Astrocyte (in vitro differentiated cells and primary cell): ENCODE data around the gene DDN. TPM values are rescaled to one million over a fixed set of nuclear protein-coding genes. Genes with fewer than 3 reads are reported as not detected.

Experiments
- DNase-seq: peaks from one replicate; pipeline ENCODE4 v3.0.0-alpha.2; 2010; ENCODE audit warnings: low read depth
- FAIRE-seq: peaks from 2 replicates; lab custom pipeline; 2011; peaks lifted over from hg19 to GRCh38; lab: Jason Lieb, UNC
- H2AFZ ChIP-seq: 2 replicates; pipeline ENCODE4 v1.6.0; 2012; ENCODE audit warnings: low read depth, low read length, inconsistent platforms
- H3K27ac ChIP-seq: 2 replicates; pipeline ENCODE4 v1.5.1; 2011; ENCODE audit warnings: low read depth, low read length, inconsistent platforms
- H3K27me3 ChIP-seq: 2 replicates; pipeline ENCODE4 v1.6.0; 2011; ENCODE audit warnings: low read length, inconsistent platforms; ENCODE audit not compliant: insufficient read depth
- H3K36me3 ChIP-seq: 2 replicates; pipeline ENCODE4 v1.5.1; 2011; ENCODE audit warnings: low read length, inconsistent platforms; ENCODE audit not compliant: insufficient read depth
- H3K4me1 ChIP-seq: 2 replicates; pipeline ENCODE4 v1.5.1; 2011; ENCODE audit warnings: low read length, inconsistent platforms; ENCODE audit not compliant: insufficient read depth
- H3K4me2 ChIP-seq: 2 replicates; pipeline ENCODE4 v1.6.0; 2012; ENCODE audit warnings: low read length, inconsistent platforms
- H3K4me3 ChIP-seq: 2 replicates; pipeline ENCODE4 v1.5.1; 2011; ENCODE audit warnings: low read depth, mild to moderate bottlenecking, low read length, inconsistent platforms; ENCODE audit not compliant: insufficient read depth
- H3K79me2 ChIP-seq: 2 replicates; pipeline ENCODE4 v1.6.0; 2012; ENCODE audit warnings: mild to moderate bottlenecking, low read length, inconsistent platforms; ENCODE audit not compliant: insufficient read depth
- H3K9ac ChIP-seq: 2 replicates; pipeline ENCODE4 v1.6.0; 2012; ENCODE audit warnings: mild to moderate bottlenecking, low read length, inconsistent platforms
- H3K9me3 ChIP-seq: 2 replicates; pipeline ENCODE4 v1.5.1; 2012; ENCODE audit warnings: low read depth, mild to moderate bottlenecking, low read length, inconsistent platforms; ENCODE audit not compliant: insufficient read depth
- H4K20me1 ChIP-seq: 2 replicates; pipeline ENCODE4 v1.6.0; 2012; ENCODE audit warnings: low read length, inconsistent platforms; ENCODE audit not compliant: insufficient read depth
- H3K27ac Mint-ChIP-seq: one replicate; pipeline ENCODE4 v1.8.0; 2021; ENCODE audit warnings: mild to moderate bottlenecking, mixed read lengths; ENCODE audit not compliant: unreplicated experiment
- H3K27me3 Mint-ChIP-seq: one replicate; pipeline ENCODE4 v1.8.0; 2021; ENCODE audit warnings: low read depth, mixed read lengths; ENCODE audit not compliant: unreplicated experiment
- H3K36me3 Mint-ChIP-seq: one replicate; pipeline ENCODE4 v1.8.0; 2021; ENCODE audit warnings: low read depth, mixed read lengths; ENCODE audit not compliant: unreplicated experiment
- H3K4me1 Mint-ChIP-seq: one replicate; pipeline ENCODE4 v1.8.0; 2021; ENCODE audit warnings: low read depth, mixed read lengths; ENCODE audit not compliant: unreplicated experiment
- H3K4me3 Mint-ChIP-seq: one replicate; pipeline ENCODE4 v1.8.0; 2021; ENCODE audit warnings: mild to moderate bottlenecking, moderate library complexity, mixed read lengths; ENCODE audit not compliant: unreplicated experiment
- H3K9me3 Mint-ChIP-seq: one replicate; pipeline ENCODE4 v1.8.0; 2021; ENCODE audit warnings: mild to moderate bottlenecking, mixed read lengths; ENCODE audit not compliant: unreplicated experiment
- CTCF ChIP-seq: IDR thresholded peaks from 2 replicates; pipeline ENCODE4 v1.5.1; 2011; ENCODE audit warnings: low read depth, mild to moderate bottlenecking, inconsistent platforms, low read length, moderate library complexity; ENCODE audit not compliant: insufficient read depth
- EZH2 ChIP-seq: IDR thresholded peaks from 2 replicates; pipeline ENCODE4 v1.6.1; 2012; ENCODE audit warnings: mild to moderate bottlenecking, low read length, inconsistent platforms; ENCODE audit not compliant: insufficient read depth
- total RNA-seq: library from RNA; stranded (reverse); gene quantifications from 2 replicates; pipeline ENCODE4 v1.2.1, GENCODE V29; 2021

Gene DDN
- total RNA-seq, 1 donor from 2014 or later: 0.50 TPM

- FAIRE-seq: no peak
- peak overlapping the region; percentile 82 for H3K4me2 ChIP-seq
- H3K36me3 ChIP-seq: peaks cover 10% of the 10 kb centered on the region
- peaks cover 24% of the 10 kb centered on the region for H4K20me1 ChIP-seq
- TF ChIP-seq EZH2 (peak; percentile 92), CTCF (no peak)
- peaks cover 27% of the 10 kb centered on the region for H3K27me3 ChIP-seq
- H3K9ac ChIP-seq: no peak overlapping the region
- peaks cover 44% of the 10 kb centered on the region for H3K4me1 ChIP-seq
- no peak overlapping the region for H3K27ac ChIP-seq
- Mint-ChIP-seq H3K4me1 (peaks cover 10% of the 10 kb centered on the region), H3K36me3 (peaks cover 11% of the 10 kb centered on the region), H3K27me3 (peaks cover 40% of the 10 kb centered on the region), H3K9me3 (peaks cover 1% of the 10 kb centered on the region), H3K4me3 (no peak overlapping the region), H3K27ac (no peak overlapping the region)
- no peaks in the 10 kb centered on the region for H3K9me3 ChIP-seq
- peak overlapping the region; percentile 23 for H2AFZ ChIP-seq
- peak overlapping the region; percentile 33 for H3K4me3 ChIP-seq
- H3K79me2 ChIP-seq: no peaks in the 10 kb centered on the region
- no peak for DNase-seq
Observed at GRCh38 chr12:48997719-48998496, 1.3 kb downstream of the DDN start.

GRCh38 chr12:48996794-48997718 is 2.1 kb downstream of the DDN start:
- peaks cover 10% of the 10 kb centered on the region for H3K4me1 Mint-ChIP-seq
- peaks cover 6% of the 10 kb centered on the region for H3K36me3 Mint-ChIP-seq
- Histone ChIP-seq H3K9me3 (no peaks in the 10 kb centered on the region), H3K4me2 (peak overlapping the region; percentile 82), H3K79me2 (no peaks in the 10 kb centered on the region), H2AFZ (peak overlapping the region; percentile 62), H3K9ac (peak overlapping the region; percentile 49), H3K36me3 (peaks cover 5% of the 10 kb centered on the region), H3K4me1 (peaks cover 44% of the 10 kb centered on the region), H4K20me1 (peaks cover 22% of the 10 kb centered on the region), H3K27me3 (peaks cover 29% of the 10 kb centered on the region), H3K4me3 (peak overlapping the region; percentile 38), H3K27ac (no peak overlapping the region)
- no peak overlapping the region for H3K4me3 Mint-ChIP-seq
- DNase-seq: peak; percentile 37
- H3K27me3 Mint-ChIP-seq: peaks cover 36% of the 10 kb centered on the region
- H3K9me3 Mint-ChIP-seq: peaks cover 1% of the 10 kb centered on the region
- TF ChIP-seq EZH2 (peak; percentile 90), CTCF (peak; percentile 51)
- no peak for FAIRE-seq
- H3K27ac Mint-ChIP-seq: no peak overlapping the region
